Cardiac muscle cell (in vitro differentiated cells and primary cell): ENCODE measurements around the gene EVPLL. TPM values are rescaled to one million over a fixed set of nuclear protein-coding genes. Genes with fewer than 3 reads are reported as not detected.

ENCODE experiments used
- DNase-seq, 2 donors: peaks; one replicate each; pipeline versions ENCODE4 v3.0.0 to v3.0.0-alpha.2; 2010 to 2017; ENCODE audit warnings: low read depth in 1 of 2, low spot score in 1 of 2
- H3K27ac ChIP-seq: fragments of 200-600 bp; sonication (generic); 2 replicates; pipeline ENCODE4 v1.5.1; 2016
- H3K27me3 ChIP-seq: fragments of 200-600 bp; sonication (generic); 2 replicates; pipeline ENCODE4 v1.6.0; 2016; ENCODE audit warnings: control low read depth
- H3K36me3 ChIP-seq: fragments of 200-600 bp; sonication (generic); 2 replicates; pipeline ENCODE4 v1.5.1; 2016; ENCODE audit warnings: control low read depth
- H3K4me1 ChIP-seq: fragments of 200-600 bp; sonication (generic); 2 replicates; pipeline ENCODE4 v1.8.1; 2017; ENCODE audit warnings: low read depth, mild to moderate bottlenecking, mixed run types
- H3K4me3 ChIP-seq: fragments of 200-600 bp; sonication (generic); 2 replicates; pipeline ENCODE4 v1.5.1; 2016; ENCODE audit warnings: mild to moderate bottlenecking
- H3K9me3 ChIP-seq: fragments of 200-600 bp; sonication (generic); 2 replicates; pipeline ENCODE4 v1.5.1; 2017; ENCODE audit warnings: low read depth, mild to moderate bottlenecking, control low read depth
- polyA plus RNA-seq: library from polyadenylated mRNA; unstranded; fragments of >200 nt; fragmentation: Nextera tagmentation; extraction: Ambion mirVana; gene quantifications from 2 replicates; pipeline ENCODE4 v1.2.1, GENCODE V29; 2016
- total RNA-seq: library from RNA; depleted of rRNA; stranded (reverse); fragments of >200 nt; gene quantifications from 2 replicates; pipeline ENCODE4 v1.2.3, GENCODE V29; 2016
- TF ChIP-seq, protein P1 (sequence below): IDR thresholded peaks from 2 replicates; pipeline ENCODE4 v1.5.1; 2012; ENCODE audit warnings: low read depth, mild to moderate bottlenecking, low read length

The EVPLL gene
- total and polyA plus RNA-seq, 2 experiments from 2014 or later, result not detected

- Histone ChIP-seq H3K4me3 (peak overlapping the region; percentile 50), H3K27me3 (no peaks in the 10 kb centered on the region), H3K27ac (no peak overlapping the region), H3K9me3 (no peaks in the 10 kb centered on the region), H3K36me3 (peaks cover 3% of the 10 kb centered on the region), H3K4me1 (no peaks in the 10 kb centered on the region)
- TF ChIP-seq, protein P1, sequence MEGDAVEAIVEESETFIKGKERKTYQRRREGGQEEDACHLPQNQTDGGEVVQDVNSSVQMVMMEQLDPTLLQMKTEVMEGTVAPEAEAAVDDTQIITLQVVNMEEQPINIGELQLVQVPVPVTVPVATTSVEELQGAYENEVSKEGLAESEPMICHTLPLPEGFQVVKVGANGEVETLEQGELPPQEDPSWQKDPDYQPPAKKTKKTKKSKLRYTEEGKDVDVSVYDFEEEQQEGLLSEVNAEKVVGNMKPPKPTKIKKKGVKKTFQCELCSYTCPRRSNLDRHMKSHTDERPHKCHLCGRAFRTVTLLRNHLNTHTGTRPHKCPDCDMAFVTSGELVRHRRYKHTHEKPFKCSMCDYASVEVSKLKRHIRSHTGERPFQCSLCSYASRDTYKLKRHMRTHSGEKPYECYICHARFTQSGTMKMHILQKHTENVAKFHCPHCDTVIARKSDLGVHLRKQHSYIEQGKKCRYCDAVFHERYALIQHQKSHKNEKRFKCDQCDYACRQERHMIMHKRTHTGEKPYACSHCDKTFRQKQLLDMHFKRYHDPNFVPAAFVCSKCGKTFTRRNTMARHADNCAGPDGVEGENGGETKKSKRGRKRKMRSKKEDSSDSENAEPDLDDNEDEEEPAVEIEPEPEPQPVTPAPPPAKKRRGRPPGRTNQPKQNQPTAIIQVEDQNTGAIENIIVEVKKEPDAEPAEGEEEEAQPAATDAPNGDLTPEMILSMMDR, result no peak
- DNase-seq, result peak; percentile 45 to 57
Measured at GRCh38 chr17:18362698-18363100, 14.9 kb upstream of the EVPLL start.

- DNase-seq, result peak; percentile 92 to 97
- H3K27ac ChIP-seq, result no peak within 1 kb of the TSS
- H3K4me1 ChIP-seq, result no peaks in the 10 kb centered on the region
- H3K4me3 ChIP-seq, result peak within 1 kb of the TSS; percentile 50
- TF ChIP-seq, protein P1, result no peak
- peaks cover 2% of the 10 kb centered on the region for H3K36me3 ChIP-seq
- H3K9me3 ChIP-seq, result no peaks in the 10 kb centered on the region
- H3K27me3 ChIP-seq, result no peaks in the 10 kb centered on the region
Measured at GRCh38 chr17:18363101-18364049, 14.2 kb upstream of the EVPLL start, which contains the start of gene SHMT1. TSS of gene SHMT1 (minus strand) at chr17:18363550. CDS start at chr17:18355981, 7,569 bp downstream.

DNA sequence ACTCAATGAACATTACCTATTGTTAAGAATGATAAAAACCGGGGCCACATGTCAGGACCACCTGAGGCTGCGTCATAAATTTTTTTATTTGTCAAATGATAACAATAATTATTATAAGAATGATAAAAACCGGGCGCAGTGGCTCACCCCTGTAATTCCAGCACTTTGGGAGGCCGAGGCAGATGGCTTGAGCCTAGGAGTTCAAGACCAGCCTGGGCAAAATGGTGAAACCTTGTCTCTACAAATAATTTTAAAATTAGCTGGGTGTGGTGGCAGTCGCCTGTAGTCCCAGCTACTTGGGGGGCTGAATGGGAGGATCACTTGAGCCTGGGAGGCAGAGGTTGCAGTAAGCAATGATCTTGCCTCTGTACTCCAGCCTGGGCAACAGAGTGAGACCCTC, 13.4 kb upstream of the EVPLL start:
- no peak for DNase-seq

DNA sequence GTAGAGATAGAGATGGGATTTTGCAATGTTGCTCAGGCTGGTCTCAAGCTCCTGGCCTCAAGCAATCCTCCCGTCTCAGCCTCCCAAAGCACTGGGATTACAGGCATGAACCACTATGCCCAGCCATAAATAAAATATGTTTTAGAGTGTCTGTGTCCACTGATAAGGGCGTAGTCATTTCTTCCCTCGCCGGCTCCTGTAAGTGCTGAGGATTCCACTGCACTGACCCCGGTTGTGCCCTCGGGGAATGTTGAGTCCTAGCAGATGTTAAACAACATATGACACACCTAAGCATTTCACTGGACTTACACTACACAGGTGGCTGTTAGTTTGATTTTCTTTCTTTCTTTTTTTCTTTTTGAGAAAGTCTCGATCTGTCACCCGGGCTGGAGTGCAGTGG, 8.6 kb upstream of the EVPLL start:
- H3K27ac ChIP-seq, result no peak overlapping the region
- H3K27me3 ChIP-seq, result no peaks in the 10 kb centered on the region
- no peaks in the 10 kb centered on the region for H3K36me3 ChIP-seq
- H3K4me1 ChIP-seq, result no peaks in the 10 kb centered on the region
- H3K9me3 ChIP-seq, result no peaks in the 10 kb centered on the region
- no peak for DNase-seq
- TF ChIP-seq, protein P1, result no peak
- H3K4me3 ChIP-seq, result no peak overlapping the region

More for the DNA sequence above, 13.4 kb upstream of the EVPLL start:
- H3K36me3 ChIP-seq, result no peaks in the 10 kb centered on the region
- H3K4me1 ChIP-seq, result no peaks in the 10 kb centered on the region
- no peaks in the 10 kb centered on the region for H3K27me3 ChIP-seq
- no peak overlapping the region for H3K4me3 ChIP-seq
- H3K27ac ChIP-seq, result no peak overlapping the region
- TF ChIP-seq, protein P1, result no peak
- H3K9me3 ChIP-seq, result no peaks in the 10 kb centered on the region

- no peak for DNase-seq
- TF ChIP-seq, protein P1, result no peak
- H3K4me3 ChIP-seq, result no peak overlapping the region
- H3K27ac ChIP-seq, result no peak overlapping the region
- no peaks in the 10 kb centered on the region for H3K27me3 ChIP-seq
- H3K36me3 ChIP-seq, result no peaks in the 10 kb centered on the region
- no peaks in the 10 kb centered on the region for H3K9me3 ChIP-seq
- H3K4me1 ChIP-seq, result no peaks in the 10 kb centered on the region
Measured at GRCh38 chr17:18370761-18371160, 6.8 kb upstream of the EVPLL start.
